HepG2 (cell line): ENCODE results near the gene LINS1. TPM values are rescaled to one million over a fixed set of nuclear protein-coding genes. Genes with fewer than 3 reads are reported as not detected.

Experiments used
- ASH2L ChIP-seq: fragments of 300-600, 200-600 bp; sonication (generic); IDR thresholded peaks from 2 replicates; pipeline ENCODE4 v1.7.0; 2017; ENCODE audit warnings: low read depth, mild to moderate bottlenecking, moderate library complexity, mixed read lengths, low read length; ENCODE audit not compliant: insufficient read length
- NFKBIZ ChIP-seq: IDR thresholded peaks from 2 replicates; pipeline ENCODE4 v1.6.1; 2018; ENCODE audit warnings: missing genetic modification reagents, missing compliant biosample characterization
- NFYB ChIP-seq: sonication (generic); formaldehyde crosslinking; IDR thresholded peaks from 2 replicates; pipeline ENCODE4 v1.4.0; 2020; ENCODE audit warnings: missing genetic modification reagents
- PHF21A ChIP-seq: sonication (generic); formaldehyde crosslinking; IDR thresholded peaks from 2 replicates; pipeline ENCODE4 v1.5.0; 2020; ENCODE audit warnings: mild to moderate bottlenecking, missing genetic modification reagents
- POGZ ChIP-seq: sonication (generic); formaldehyde crosslinking; IDR thresholded peaks from 2 replicates; pipeline ENCODE4 v1.4.0; 2020; ENCODE audit warnings: mild to moderate bottlenecking, missing genetic modification reagents
- ZFP82 ChIP-seq: sonication (generic); formaldehyde crosslinking; IDR thresholded peaks from 2 replicates; pipeline ENCODE4 v1.5.1; 2020; ENCODE audit warnings: mild to moderate bottlenecking, missing genetic modification reagents, borderline replicate concordance
- ZFY ChIP-seq: sonication (generic); formaldehyde crosslinking; IDR thresholded peaks from 2 replicates; pipeline ENCODE4 v1.4.0; 2020; ENCODE audit warnings: missing genetic modification reagents
- ZNF44 ChIP-seq: sonication (generic); formaldehyde crosslinking; IDR thresholded peaks from 2 replicates; pipeline ENCODE4 v1.5.1; 2020; ENCODE audit warnings: mild to moderate bottlenecking, missing genetic modification reagents
- ZNF605 ChIP-seq: sonication (generic); formaldehyde crosslinking; IDR thresholded peaks from 2 replicates; pipeline ENCODE4 v1.8.0; 2022; ENCODE audit warnings: mild to moderate bottlenecking, missing genetic modification reagents
- ZNF709 ChIP-seq: sonication (generic); formaldehyde crosslinking; IDR thresholded peaks from 2 replicates; pipeline ENCODE4 v1.5.0; 2020; ENCODE audit warnings: mild to moderate bottlenecking, missing genetic modification reagents
- polyA plus RNA-seq, 8 experiments: library from polyadenylated mRNA; depleted of rRNA in 3 of 8; stranded (reverse) in 7 of 8; unstranded in 1 of 8; fragments of >200 nt; fragmentation: Illumina TruSeq in 4 of 8; extraction: Trizol in 4 of 8; gene quantifications; 2 replicates each; pipeline versions ENCODE4 v1.2.1 to v1.2.3, GENCODE V29; 2011 to 2016; ENCODE audit warnings: low read depth in 4 of 8, missing spikeins in 1 of 8, mixed read lengths in 1 of 8; ENCODE audit not compliant: insufficient read depth in 1 of 8
- total RNA-seq, 5 experiments: library from RNA; depleted of rRNA; stranded (reverse); fragments of >200 nt; fragmentation: Illumina TruSeq; extraction: Trizol; gene quantifications; 2 replicates each; pipeline ENCODE4 v1.2.3, GENCODE V29; 2016; ENCODE audit warnings: low read depth in 1 of 5
- TF ChIP-seq, protein P1 (sequence below): sonication (generic); formaldehyde crosslinking; IDR thresholded peaks from 2 replicates; pipeline ENCODE4 v1.4.0; 2020; ENCODE audit warnings: missing genetic modification reagents
- TF ChIP-seq, protein P2 (sequence below): sonication (generic); formaldehyde crosslinking; IDR thresholded peaks from 2 replicates; pipeline ENCODE4 v1.5.1; 2020; ENCODE audit warnings: mild to moderate bottlenecking, missing genetic modification reagents
- TF ChIP-seq, protein P3 (sequence below): sonication (generic); formaldehyde crosslinking; IDR thresholded peaks from 2 replicates; pipeline ENCODE4 v1.8.0; 2023; ENCODE audit warnings: mild to moderate bottlenecking, missing genetic modification reagents
- TF ChIP-seq, protein P4 (sequence below): sonication (generic); formaldehyde crosslinking; IDR thresholded peaks from 2 replicates; pipeline ENCODE4 v1.5.1; 2020; ENCODE audit warnings: missing genetic modification reagents, mild to moderate bottlenecking, borderline replicate concordance
- TF ChIP-seq, protein P5 (sequence below): sonication (generic); formaldehyde crosslinking; IDR thresholded peaks from 2 replicates; pipeline ENCODE4 v1.4.0; 2020; ENCODE audit warnings: missing genetic modification reagents
- TF ChIP-seq, protein P6 (sequence below): conservative IDR thresholded peaks from 2 replicates; pipeline ENCODE4 v1.6.1; 2018; ENCODE audit warnings: missing genetic modification reagents

Gene LINS1
- total and polyA plus RNA-seq, 2 of the 13 experiments (the other 11 are each of a cell fraction or from before 2014, with no cell fraction given): 9.8 to 10.4 TPM

DNA sequence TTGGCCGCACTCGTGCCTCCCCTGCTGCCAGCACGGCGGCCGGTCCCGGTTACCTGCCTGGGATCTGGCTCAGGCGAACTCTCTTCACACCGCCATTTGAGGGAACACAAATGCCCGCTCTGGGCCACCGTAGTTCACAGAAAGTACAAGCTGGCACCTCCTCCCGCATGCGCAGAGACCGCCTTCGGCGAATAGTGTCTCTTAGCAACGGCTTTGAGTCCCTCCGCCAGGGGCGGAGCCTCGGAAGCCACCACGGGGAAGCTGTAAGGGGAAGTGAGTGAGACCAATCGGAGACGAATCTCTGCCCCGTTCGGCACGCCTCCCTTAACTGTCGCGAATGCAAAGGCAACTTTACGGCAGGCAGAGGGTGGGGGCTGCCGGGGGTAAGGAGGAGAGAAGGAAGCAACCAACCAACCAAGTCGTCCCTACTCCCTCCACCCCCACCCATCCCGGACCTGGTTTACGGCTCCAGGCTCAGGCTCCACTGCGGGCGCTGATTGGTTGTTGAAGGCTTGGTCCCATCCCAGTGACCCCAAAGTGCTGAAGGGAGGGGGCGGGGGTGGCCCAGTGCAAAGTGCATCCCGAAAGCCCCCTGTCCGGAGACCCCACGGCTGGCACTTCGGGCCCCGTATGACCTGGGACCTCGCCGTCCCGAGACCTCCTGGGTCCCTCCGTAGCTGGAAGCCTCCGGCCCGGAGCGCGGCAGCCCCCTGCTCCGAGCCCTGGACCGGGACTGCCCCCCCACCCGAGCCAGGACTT lies at the start of gene LINS1, which contains the start of gene ASB7 (continued):
- no peak for TF ChIP-seq ZFP82
- TF ChIP-seq ZFY (CRISPR knock-in tag): peak; percentile 69
- peak; percentile 57; the same call in 1 of the 2 replicates for TF ChIP-seq ZNF605
- TF ChIP-seq ZNF44 (CRISPR knock-in tag): 0 out of 2 replicates have a peak, but pooled peaks have one; percentile 39
- TF ChIP-seq, protein P1, sequence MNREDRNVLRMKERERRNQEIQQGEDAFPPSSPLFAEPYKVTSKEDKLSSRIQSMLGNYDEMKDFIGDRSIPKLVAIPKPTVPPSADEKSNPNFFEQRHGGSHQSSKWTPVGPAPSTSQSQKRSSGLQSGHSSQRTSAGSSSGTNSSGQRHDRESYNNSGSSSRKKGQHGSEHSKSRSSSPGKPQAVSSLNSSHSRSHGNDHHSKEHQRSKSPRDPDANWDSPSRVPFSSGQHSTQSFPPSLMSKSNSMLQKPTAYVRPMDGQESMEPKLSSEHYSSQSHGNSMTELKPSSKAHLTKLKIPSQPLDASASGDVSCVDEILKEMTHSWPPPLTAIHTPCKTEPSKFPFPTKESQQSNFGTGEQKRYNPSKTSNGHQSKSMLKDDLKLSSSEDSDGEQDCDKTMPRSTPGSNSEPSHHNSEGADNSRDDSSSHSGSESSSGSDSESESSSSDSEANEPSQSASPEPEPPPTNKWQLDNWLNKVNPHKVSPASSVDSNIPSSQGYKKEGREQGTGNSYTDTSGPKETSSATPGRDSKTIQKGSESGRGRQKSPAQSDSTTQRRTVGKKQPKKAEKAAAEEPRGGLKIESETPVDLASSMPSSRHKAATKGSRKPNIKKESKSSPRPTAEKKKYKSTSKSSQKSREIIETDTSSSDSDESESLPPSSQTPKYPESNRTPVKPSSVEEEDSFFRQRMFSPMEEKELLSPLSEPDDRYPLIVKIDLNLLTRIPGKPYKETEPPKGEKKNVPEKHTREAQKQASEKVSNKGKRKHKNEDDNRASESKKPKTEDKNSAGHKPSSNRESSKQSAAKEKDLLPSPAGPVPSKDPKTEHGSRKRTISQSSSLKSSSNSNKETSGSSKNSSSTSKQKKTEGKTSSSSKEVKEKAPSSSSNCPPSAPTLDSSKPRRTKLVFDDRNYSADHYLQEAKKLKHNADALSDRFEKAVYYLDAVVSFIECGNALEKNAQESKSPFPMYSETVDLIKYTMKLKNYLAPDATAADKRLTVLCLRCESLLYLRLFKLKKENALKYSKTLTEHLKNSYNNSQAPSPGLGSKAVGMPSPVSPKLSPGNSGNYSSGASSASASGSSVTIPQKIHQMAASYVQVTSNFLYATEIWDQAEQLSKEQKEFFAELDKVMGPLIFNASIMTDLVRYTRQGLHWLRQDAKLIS (CRISPR knock-in tag): no peak
- peak; percentile 90 for TF ChIP-seq ASH2L
- TF ChIP-seq, protein P2, sequence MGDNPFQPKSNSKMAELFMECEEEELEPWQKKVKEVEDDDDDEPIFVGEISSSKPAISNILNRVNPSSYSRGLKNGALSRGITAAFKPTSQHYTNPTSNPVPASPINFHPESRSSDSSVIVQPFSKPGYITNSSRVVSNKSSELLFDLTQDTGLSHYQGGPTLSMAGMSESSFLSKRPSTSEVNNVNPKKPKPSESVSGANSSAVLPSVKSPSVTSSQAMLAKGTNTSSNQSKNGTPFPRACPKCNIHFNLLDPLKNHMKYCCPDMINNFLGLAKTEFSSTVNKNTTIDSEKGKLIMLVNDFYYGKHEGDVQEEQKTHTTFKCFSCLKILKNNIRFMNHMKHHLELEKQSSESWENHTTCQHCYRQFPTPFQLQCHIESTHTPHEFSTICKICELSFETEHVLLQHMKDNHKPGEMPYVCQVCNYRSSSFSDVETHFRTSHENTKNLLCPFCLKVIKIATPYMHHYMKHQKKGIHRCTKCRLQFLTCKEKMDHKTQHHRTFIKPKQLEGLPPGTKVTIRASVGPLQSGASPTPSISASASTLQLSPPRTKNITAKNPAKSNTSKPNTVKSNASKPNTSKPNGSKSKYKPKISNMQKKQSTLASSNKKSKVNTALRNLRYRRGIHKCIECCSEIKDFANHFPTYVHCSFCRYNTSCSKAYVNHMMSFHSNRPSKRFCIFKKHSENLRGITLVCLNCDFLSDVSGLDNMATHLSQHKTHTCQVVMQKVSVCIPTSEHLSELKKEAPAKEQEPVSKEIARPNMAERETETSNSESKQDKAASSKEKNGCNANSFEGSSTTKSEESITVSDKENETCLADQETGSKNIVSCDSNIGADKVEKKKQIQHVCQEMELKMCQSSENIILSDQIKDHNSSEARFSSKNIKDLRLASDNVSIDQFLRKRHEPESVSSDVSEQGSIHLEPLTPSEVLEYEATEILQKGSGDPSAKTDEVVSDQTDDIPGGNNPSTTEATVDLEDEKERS: no peak; the same call in 1 of the 2 replicates
- TF ChIP-seq, protein P3, sequence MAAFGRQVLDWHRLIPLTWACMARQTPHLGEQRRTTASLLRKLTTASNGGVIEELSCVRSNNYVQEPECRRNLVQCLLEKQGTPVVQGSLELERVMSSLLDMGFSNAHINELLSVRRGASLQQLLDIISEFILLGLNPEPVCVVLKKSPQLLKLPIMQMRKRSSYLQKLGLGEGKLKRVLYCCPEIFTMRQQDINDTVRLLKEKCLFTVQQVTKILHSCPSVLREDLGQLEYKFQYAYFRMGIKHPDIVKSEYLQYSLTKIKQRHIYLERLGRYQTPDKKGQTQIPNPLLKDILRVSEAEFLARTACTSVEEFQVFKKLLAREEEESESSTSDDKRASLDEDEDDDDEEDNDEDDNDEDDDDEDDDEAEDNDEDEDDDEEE (CRISPR knock-in tag): no peak
- TF ChIP-seq, protein P4, sequence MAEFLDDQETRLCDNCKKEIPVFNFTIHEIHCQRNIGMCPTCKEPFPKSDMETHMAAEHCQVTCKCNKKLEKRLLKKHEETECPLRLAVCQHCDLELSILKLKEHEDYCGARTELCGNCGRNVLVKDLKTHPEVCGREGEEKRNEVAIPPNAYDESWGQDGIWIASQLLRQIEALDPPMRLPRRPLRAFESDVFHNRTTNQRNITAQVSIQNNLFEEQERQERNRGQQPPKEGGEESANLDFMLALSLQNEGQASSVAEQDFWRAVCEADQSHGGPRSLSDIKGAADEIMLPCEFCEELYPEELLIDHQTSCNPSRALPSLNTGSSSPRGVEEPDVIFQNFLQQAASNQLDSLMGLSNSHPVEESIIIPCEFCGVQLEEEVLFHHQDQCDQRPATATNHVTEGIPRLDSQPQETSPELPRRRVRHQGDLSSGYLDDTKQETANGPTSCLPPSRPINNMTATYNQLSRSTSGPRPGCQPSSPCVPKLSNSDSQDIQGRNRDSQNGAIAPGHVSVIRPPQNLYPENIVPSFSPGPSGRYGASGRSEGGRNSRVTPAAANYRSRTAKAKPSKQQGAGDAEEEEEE (CRISPR knock-in tag): no peak
- TF ChIP-seq, protein P5, sequence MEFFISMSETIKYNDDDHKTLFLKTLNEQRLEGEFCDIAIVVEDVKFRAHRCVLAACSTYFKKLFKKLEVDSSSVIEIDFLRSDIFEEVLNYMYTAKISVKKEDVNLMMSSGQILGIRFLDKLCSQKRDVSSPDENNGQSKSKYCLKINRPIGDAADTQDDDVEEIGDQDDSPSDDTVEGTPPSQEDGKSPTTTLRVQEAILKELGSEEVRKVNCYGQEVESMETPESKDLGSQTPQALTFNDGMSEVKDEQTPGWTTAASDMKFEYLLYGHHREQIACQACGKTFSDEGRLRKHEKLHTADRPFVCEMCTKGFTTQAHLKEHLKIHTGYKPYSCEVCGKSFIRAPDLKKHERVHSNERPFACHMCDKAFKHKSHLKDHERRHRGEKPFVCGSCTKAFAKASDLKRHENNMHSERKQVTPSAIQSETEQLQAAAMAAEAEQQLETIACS (CRISPR knock-in tag): no peak
- TF ChIP-seq, protein P6, sequence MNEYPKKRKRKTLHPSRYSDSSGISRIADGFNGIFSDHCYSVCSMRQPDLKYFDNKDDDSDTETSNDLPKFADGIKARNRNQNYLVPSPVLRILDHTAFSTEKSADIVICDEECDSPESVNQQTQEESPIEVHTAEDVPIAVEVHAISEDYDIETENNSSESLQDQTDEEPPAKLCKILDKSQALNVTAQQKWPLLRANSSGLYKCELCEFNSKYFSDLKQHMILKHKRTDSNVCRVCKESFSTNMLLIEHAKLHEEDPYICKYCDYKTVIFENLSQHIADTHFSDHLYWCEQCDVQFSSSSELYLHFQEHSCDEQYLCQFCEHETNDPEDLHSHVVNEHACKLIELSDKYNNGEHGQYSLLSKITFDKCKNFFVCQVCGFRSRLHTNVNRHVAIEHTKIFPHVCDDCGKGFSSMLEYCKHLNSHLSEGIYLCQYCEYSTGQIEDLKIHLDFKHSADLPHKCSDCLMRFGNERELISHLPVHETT: no peak; the same call in 1 of the 2 replicates
- peak; percentile 83 for TF ChIP-seq PHF21A (CRISPR knock-in tag)
- TF ChIP-seq POGZ (CRISPR knock-in tag): 0 out of 2 replicates have a peak, but pooled peaks have one; percentile 26
- peak; percentile 28; the same call in 1 of the 2 replicates for TF ChIP-seq ZNF709 (CRISPR knock-in tag)
- TF ChIP-seq NFKBIZ (CRISPR knock-in tag): no peak
- TF ChIP-seq NFYB (CRISPR knock-in tag): peak; percentile 82
